Cardiac septum (tissue), 1 donor: ENCODE data around the gene CD320. TPM values are rescaled to one million over a fixed set of nuclear protein-coding genes. Genes with fewer than 3 reads are reported as not detected.
"Not testable (repeated sequence)": the region's sequence is repeated elsewhere in the genome, so short reads cannot be mapped to it uniquely, and the experiment has no call there.

Experiments
- DNase-seq: peaks from one replicate; pipeline ENCODE4 v3.0.0-alpha.2; 2020; ENCODE audit warnings: low spot score
- intact Hi-C: fragments of 100-400 bp; cut with DNase I; formaldehyde crosslinking; loops from one replicate; pipeline ENCODE4 v1.14.0; 2022
- total RNA-seq: library from RNA; stranded (reverse); fragmentation: NEBNext Ultra II Directional; extraction: Animal tissue kit (Norgen Biotek cat#: 25700); gene quantifications from one replicate; pipeline ENCODE4 v1.2.1, GENCODE V29; 2021
- donor health status: DM: no; HTN: no; CAD: no.

The CD320 gene
- total RNA-seq, 1 donor from 2014 or later = 15.8 TPM

DNA sequence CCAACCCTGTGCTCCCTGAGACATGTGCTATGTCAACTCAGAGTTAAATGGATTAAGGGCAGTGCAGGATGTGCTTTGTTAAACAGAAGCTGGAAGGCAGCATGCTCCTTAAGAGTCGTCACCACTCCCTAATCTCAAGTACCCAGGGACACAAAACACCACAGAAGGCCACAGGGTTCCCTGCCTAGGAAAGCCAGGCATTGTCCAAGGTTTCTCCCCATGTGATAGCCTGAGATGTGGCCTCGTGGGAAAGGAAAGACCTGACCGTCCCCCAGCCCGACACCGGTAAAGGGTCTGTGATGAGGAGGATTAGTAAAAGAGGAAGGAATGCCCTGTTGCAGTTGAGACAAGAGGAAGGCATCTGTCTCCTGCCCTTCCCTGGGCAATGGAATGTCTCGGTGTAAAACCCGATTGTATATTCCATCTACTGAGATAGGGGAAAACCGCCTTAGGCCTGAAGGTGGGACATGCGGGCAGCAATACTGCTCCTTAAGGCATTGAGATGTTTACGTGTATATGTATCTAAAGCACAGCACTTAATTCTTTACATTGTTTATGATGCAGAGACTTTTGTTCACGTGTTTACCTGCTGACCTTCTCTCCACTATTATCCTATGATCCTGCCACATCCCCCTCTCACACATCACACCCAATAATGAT, 7.0 kb upstream of the CD320 start:
- DNase-seq, intact Hi-C loops: not testable (repeated sequence)

DNA sequence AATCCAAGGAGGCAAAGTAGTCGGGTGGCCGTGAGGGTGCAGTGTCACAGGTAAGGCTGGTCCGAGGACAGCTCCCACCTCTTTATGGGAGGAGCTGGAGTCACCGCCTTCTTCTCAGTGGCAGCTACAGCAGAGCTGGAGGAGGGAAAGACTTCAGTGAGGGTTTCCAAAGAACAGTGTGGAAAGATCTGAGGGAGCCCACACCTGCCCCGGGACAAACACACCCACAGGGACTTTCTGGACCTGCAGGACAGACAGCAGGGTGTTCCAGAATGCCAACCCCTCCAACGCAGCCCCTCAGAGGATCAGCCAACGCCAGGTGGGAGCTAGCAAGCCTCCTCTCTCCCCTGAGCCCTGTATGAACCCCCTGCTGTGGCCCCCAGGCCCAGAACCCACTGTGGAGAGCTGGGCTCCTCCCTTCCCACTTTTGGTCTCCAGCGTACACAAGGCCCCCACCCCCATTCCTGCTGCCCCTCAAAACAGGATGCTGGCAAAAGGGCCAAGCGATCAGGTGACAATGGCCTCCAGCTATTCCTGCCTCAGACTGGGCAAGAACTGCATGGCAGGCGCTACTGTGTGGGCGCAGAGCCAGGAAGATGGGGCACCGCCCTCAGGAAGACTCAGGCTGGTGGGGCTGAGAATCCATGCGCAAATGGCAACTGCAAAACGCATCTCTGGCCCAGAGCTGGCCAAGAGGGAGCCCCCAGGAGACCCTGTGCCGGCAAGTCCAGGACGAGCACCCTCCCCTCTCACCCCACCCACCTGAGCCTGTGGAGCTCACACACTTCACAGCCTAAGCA, 3.5 kb upstream of the CD320 start:
- DNase-seq = peak; percentile 72
- intact Hi-C loops = no loop called here

DNA sequence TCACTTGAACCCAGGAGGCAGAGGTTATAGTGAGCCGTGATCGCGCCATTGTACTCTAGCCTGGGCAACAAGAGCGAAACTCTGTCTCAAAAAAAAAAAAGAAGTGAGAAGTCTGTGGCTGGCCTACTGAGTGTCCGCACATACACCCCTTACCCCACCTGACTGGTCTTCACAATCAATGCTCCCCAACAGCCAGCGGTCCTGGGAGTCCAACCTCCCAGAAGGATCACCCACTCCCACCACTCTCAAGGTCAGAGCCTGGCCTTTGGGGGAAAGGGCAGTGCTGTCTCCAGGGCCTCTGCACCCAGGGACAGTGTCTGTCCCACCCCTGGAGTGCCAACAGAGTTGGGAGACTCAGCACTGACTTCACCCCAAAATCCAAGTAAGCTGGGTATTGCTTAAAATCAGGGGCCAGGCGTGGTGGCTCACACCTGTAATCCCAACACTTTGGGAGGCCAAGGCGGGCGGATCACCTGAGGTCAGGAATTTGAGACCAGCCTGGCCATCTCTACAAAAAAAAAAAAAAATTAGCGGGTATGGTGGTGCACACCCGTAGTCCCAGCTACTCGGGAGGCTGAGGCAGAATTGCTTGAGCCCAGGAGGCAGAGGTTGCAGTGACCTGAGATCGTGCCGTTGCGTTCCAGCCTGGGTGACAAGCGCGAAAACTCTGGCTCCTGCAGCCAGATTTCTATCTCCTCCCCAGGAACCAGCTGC, 2.3 kb upstream of the CD320 start:
- intact Hi-C loops = no loop called here
- DNase-seq = peak; percentile 60

DNA sequence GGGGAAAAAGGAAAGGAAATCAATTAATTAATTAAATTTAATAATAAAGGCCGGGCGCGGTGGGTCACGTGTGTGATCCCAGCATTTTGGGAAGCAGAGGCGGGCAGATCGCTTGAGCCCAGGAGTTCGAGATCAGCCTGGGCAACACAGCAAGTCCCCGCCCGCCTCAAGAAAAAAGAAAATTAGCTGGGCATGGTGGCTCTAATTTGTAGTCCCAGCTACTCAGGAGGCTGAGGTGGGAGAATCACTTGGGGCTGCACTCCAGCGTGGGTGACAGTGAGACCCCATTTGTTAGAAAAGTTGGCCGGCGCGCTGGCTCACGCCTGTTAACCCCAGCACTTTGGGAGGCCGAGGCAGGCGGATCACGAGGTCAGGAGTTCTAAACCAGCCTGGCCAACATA, 733 bp upstream of the CD320 start:
- intact Hi-C loops = no loop called here
- DNase-seq = peak; percentile 10

DNA sequence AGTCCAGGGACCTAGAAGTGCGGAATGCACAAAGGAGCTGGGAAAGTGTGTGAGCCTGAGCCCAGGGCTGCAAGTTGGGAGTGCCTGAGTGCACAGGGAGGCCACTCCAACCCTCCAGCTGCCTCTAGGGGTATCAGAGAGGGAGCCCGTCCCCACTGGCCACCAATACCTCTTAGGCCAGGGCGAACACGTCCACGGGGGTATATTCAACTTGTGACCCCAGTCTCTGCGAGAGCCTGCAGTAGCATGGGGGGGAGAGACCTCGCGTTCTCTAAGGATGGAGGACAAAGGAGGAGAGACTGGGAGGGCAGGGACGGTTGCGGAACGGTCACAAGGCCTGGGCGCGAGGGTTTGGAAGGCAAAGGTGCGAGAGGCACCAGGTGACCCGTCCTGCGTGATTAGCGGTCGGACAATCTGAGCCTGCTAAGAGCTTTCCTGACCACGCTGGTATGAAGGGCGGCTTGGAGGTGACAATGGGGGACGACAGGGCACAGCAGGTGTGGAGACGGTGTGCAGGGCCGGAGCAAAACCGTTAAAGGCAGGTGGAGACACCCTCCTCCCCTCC, 676 bp downstream of the CD320 start:
- DNase-seq = peak; percentile 69
- intact Hi-C loops = loop anchor here (2.0 kb wide), 1 partner anchor 13 kb away; the partner anchor contains the start of genes NDUFA7 and RPS28

DNA sequence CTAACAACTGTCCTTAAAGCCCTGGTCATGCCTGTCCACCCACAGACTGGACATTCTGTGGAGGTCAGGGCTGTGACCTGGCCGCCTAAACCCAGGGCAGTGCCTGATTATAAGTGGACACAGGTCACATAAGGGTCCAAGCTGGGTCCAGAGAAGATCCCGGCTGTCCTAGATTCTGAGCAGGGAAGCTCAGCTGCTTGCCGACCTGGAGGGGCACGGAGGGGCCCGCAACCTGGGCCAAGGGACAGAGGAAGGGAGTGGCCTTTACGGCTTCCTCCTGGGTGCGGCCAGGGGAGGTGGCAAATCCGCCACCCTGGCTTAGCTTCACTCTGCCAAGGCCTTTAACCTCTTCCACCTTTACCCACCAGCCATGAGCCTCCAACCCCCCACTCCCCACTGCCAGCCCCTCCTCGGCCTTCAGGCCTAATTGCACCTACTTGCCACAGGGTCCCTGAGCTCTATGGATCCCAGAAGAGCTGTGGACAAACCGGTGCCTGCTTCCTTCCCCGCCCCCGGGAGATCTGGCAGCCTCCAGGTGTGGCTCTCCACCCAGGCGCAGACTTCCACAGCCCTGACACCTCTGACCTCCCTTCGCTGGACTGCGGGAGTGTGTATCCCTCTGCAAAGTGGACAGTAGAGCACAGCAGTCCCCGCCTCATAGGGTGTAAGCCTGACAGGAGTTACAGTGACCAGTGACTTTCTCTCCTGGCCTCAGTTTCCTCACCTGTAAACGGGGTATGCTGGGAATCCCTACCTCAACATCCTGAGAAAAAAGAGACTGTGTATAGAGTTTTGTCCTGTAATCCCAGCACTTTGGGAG, 1.7 kb downstream of the CD320 start:
- peak; percentile 74 for DNase-seq
- intact Hi-C loops = loop anchor here (2.0 kb wide), 1 partner anchor 14 kb away; the partner anchor contains the start of genes NDUFA7 and RPS28

DNA sequence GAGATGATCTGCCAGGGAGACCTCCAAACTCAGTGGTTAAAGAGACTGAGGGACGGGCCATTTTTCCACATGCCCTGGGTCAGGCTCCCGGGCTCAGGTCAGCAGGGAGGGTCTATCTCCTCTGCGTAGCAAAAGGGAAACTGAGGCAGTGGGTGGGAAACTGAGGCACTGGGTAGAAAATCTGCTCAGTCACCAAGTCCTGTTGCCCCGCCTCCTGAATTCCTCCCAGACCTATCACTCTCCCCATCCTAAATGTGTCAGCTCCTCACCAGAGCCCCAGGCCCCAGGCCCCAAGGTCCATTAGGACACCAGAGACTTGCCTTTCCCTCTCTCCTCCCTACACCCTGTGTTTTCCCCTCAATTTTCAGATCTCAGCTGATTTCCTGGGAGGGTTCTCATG, 2.4 kb downstream of the CD320 start:
- DNase-seq = peak; percentile 20
- intact Hi-C loops = loop anchor here (2.0 kb wide), 1 partner anchor 15 kb away; the partner anchor contains the start of genes NDUFA7 and RPS28

DNA sequence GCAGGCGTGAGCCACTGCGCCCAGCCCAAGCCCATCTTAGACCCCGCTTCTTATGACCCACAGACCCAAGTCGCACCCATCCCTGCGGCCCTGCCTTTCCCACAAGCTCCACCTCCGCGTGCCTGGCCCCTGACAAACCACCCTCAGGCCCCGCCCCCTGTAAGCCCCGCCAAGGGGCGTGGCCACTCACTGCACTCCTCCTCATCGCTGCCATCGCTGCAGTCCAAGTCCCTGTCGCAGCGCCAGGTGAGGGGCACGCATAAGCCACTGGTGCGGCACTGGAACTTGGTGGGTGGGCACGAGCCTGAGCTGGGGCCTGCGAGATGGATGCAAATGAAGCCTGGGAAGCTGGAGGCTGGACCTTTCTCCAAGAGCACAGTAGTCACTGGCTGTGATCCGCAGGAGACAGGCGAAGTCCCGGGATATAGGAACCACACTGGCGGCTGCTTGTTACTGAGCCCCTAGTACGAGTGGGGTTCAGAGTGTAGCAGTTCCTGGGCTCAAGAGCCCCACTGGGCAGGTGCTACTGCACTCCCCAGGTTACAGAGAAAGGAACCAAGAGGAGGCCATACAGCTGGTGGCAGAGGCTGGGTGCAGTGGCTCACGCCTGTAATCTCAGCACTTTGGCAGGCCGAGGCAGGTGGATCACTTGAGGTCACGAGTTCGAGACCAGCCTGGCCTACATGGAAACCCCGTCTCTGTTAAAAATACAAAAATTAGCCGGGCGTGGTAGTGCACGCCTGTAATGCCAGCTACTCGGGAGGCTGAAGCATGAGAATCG, 3.1 kb downstream of the CD320 start:
- DNase-seq = peak; percentile 46
- intact Hi-C loops = no loop called here

DNA sequence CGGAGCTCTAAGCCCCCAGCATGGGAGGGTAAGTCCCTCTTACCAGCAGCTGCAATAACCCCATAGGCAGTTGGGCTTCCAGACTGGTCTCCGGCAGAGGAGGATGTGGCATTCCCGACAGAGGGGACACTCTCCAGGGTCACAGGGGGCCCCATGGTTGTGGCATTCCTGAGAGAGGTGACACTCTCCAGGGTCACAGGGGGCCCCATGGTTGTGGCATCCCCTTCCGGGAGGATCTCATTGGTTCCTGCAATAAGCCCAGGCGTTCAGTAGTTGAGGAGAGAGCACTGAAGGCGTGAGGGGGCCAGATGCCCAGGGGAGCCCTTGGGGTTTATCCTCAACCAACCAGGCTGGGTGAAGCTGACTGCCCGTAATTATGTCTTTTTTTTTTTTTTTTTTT, 5.4 kb downstream of the CD320 start:
- intact Hi-C loops = no loop called here
- peak; percentile 27 for DNase-seq

DNA sequence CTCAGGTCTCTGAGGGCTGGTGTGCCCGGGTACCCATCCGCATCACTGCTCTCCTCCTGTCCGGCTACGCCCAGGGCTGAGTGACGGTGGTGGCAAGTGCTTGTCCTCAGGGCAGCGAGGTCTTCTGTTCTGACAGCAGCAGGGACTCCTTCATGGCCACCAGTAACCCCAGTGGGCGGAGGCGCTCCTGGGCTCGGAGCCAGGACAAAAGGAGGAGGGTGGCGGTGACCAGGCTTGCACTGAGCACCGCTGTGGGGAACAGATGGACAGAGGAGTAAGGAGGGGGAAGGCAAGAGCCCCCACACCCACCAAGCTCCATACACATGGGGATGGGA, 5.8 kb downstream of the CD320 start:
- intact Hi-C loops = no loop called here

DNA sequence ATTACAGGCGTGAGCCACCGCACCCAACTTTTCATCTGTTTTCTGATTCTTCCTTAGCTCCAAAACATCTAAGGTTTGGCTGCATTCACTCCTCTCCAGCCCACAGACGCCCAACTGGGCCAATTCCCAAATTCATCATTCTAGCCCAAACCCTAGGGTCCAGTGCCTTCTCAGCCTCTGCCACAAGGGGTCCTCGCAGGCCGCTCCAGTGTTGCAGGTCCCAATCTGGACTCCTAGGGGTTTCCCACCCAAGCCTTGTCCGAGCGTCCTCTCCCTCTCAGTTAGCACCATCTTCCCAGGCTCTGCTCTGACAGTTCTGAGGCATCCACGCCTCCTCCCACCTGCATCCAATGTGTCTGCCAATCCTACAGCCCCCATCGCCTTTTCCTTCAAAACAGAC, 16.8 kb downstream of the CD320 start:
- intact Hi-C loops = not testable (repeated sequence)

More for the DNA sequence above, 5.8 kb downstream of the CD320 start:
- DNase-seq = peak; percentile 84

DNA sequence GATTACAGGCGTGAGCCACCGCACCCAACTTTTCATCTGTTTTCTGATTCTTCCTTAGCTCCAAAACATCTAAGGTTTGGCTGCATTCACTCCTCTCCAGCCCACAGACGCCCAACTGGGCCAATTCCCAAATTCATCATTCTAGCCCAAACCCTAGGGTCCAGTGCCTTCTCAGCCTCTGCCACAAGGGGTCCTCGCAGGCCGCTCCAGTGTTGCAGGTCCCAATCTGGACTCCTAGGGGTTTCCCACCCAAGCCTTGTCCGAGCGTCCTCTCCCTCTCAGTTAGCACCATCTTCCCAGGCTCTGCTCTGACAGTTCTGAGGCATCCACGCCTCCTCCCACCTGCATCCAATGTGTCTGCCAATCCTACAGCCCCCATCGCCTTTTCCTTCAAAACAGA, 31.6 kb downstream of the CD320 start:
- DNase-seq, intact Hi-C loops: not testable (repeated sequence)

More for the DNA sequence above, 16.8 kb downstream of the CD320 start:
- not testable (repeated sequence) for DNase-seq

DNA sequence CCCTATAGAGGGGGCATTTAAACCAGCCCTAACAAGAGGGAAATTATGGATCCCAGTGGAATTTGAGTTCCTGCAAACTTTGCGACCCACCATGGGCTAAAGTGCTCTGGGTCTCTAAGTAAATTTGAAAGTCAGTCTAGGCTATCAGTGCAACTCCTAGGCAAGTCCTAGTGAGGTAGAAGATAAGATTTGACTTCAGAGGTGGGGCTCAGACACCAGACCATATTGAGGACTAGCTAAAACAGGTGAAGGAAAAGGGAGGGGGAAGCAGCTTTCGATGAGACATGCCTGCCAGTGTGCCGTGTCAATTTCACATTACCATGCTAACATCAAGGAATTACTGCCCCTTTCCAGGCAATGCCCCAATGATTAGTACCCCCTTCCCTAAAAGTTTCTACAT, 38.4 kb downstream of the CD320 start:
- intact Hi-C loops = no loop called here
- DNase-seq = no peak

DNA sequence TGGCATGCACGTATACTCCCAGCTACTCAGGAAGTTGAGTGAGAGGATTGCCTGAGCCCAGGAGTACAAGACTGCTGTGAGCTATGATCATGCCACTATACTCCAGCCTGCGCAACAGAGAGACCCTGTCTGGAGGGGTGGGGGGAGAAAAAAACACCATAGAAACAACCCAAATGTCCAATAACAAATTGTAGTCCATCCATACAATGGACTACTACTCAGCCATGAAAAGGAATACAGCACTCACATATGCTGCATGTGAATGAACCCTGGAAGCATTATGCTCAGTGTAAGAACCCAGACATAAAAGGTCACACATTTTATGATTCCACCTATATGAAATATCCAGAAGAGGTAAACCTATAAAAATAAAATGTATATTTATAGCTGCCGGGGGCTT, 42.3 kb downstream of the CD320 start:
- intact Hi-C loops = no loop called here
- no peak for DNase-seq

DNA sequence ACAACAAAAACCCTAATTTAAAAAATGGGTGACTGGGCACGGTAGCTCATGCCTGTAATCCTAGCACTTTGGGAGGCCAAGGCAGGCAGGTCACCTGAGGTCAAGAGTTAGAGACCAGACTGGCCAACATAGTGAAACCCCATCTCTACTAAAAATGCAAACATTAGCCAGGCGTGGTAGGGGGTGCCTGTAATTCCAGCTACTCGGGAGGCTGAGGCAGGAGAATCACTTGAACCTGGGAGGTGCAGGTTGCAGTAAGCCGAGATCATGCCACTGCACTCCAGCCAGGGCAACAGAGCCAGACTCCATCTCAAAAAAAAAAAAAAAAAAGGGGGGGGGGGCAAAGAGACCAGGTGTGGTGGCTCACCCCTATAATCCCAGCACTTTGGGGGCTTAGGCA, 43.9 kb downstream of the CD320 start:
- DNase-seq, intact Hi-C loops: not testable (repeated sequence)

DNA sequence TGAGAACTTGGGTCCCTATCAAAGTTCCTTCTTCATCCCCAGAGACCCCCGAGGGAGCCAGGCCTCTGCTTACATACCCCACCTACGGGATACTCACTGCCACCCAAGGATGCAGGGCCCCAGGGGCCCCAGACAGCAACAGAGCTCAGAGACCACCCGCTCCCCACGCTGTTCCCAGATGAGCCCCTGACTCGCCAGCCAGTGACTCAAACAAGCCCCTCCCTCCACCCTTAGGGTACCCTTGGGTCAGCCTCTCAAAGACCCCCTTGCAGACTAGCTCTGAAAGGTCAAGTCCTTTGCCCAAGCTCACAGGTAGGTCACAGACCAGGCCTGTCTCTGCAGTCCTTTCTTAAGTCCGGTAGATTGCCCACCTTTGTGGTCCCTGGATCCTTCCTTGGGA, 45.7 kb downstream of the CD320 start:
- peak; percentile 19 for DNase-seq
- intact Hi-C loops = no loop called here

DNA sequence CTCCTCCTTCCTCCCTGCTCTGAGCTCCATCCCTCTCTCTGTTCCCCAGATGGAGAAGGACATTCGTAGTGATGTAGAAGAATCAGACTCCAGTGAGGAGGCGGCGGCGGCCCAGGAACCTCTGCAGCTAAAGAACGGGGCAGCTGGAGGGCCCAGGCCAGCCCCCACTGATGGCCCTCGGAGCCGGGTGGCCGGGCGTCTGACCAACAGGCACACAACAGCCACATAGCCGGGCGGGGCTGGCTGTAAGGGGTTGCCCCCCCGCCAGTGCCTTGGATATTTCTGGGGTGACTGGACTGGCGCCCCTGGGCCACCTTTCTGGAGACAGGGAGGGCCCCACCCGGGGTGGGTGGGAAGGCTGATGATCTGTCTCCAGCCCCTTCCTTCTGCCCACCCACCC, 46.3 kb downstream of the CD320 start:
- intact Hi-C loops = no loop called here
- peak; percentile 63 for DNase-seq

DNA sequence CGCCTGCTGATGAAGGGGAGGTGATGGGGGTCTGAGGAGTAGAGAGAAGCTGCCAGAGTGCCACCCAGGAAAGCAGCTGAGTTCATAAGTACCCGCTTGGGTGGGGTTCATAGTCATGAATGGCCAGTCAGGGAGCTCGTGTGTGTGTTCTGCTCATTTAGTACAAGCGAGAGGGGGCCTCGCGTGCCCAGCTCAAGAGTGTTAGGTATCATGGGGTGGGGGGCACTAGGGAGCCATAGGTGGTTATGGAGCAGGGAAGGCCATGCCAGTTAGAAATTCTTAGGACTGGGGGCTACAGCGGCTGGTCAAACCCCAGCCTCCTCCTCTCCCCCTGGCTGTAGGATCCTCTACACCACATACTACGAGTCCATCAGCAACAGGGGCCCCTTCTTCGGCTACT, 46.8 kb downstream of the CD320 start:
- intact Hi-C loops = no loop called here
- DNase-seq = no peak

DNA sequence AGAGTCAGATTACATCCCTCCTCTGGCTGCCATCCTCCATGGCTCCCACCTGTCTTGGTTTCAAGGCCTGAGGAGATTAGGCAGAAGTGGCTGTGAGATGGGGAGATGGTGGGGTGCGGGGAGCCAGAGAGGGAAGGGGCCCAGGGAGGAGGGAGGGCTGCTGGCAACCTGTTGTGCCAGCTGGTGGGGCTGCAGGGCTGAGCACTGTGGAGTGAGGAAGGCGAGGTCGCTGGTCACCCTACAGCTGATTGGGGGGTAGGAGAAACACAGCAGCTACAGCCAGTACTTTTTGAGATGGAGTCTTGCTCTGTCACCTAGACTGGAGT, 48.3 kb downstream of the CD320 start:
- intact Hi-C loops = no loop called here

More for the DNA sequence above, 48.3 kb downstream of the CD320 start:
- DNase-seq = peak; percentile 41
